HG02938 (cell line): Measurements from ENCODE around the gene PIK3AP1.
"Not testable (repeated sequence)": the region's sequence is repeated elsewhere in the genome, so short reads cannot be mapped to it uniquely, and the experiment has no call there.

ENCODE experiments used
- ATAC-seq: cut with Tn5 transposase; IDR thresholded peaks from one replicate; pipeline ENCODE4 v1.9.1; 2021; ENCODE audit warnings: mild to moderate bottlenecking, moderate library complexity; ENCODE audit not compliant: unreplicated experiment

PIK3AP1 gene

DNA sequence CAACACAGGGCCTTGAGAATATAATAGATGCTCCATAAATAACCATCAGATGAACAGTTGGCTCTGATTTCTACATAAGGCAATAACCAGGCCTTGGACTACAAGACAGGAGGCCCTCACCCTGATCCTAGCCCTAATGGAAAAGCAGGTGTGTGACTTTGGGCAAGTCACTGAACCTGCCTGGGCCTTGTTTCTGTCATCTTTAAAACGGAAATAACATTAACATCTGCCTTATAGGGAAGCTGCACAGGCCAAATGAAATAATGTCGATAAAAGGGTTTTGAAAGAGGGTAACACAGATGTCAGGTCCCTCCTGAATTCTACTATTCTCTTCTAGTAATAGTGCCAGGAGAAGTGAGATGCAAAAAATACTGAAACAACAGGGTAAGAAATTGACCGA, 20.7 kb downstream of the PIK3AP1 start:
- no peak for ATAC-seq

DNA sequence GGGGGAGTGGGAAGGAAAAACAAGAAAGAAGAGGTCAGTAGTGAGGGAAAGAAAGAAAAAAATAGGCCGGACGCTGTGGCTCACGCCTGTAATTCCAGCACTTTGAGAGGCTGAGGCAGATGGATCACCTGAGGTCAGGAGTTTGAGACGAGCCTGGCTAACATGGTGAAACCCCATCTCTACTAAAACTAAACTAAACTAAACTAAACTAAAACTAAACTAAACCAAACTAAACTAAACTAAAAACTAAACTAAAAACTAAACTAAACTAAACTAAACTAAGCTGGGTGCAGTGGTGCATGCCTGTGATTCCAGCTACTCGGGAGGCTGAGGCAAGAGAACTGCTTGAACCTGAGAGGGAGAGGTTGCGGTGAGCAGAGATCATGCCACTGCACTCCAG, 22.0 kb downstream of the PIK3AP1 start:
- not testable (repeated sequence) for ATAC-seq

DNA sequence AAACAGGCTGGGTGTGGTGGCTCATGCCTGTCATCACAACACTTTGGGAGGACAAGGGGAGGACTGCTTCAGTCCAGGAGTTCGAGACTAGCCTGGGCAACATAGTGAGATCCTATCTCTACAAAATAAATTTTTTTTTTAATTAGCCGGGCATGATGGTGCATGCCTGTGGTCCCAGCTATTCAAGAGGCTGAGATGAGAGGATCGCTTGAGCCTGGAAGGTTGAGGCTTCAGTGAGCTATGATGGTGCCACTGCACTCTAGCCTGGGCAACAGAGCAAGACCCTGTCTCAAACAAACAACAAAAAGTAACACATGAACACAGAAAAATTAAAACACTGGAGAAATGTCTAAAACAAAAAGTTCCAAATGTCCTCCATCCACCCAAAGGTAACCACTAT, 22.9 kb downstream of the PIK3AP1 start:
- ATAC-seq: no peak

DNA sequence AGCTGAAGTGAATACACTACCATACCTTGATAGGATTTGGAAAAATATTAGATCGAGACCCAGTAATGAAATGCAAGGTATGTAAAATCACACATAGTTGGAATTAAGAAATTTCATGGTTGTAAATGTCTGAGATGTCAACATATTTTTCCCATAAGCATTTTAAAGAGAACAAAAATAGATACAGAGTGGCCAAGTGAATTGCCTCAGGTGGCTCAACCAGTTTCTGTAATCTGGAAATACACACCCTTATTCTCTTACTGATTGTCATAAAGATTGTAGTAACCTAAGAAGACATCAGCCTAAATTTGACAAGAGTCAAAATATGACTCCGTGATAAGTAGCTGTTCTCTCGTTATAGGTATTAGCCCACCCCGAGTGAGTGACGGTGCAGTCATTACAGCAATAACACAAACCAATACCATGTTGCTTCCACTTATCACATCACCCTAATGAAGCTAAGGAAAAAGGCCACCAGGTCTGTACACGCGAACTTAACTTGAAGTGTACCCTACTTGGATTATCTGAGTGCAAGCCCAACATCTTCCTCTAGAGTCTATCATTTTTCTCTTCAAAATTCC, 23.4 kb downstream of the PIK3AP1 start:
- ATAC-seq: no peak

DNA sequence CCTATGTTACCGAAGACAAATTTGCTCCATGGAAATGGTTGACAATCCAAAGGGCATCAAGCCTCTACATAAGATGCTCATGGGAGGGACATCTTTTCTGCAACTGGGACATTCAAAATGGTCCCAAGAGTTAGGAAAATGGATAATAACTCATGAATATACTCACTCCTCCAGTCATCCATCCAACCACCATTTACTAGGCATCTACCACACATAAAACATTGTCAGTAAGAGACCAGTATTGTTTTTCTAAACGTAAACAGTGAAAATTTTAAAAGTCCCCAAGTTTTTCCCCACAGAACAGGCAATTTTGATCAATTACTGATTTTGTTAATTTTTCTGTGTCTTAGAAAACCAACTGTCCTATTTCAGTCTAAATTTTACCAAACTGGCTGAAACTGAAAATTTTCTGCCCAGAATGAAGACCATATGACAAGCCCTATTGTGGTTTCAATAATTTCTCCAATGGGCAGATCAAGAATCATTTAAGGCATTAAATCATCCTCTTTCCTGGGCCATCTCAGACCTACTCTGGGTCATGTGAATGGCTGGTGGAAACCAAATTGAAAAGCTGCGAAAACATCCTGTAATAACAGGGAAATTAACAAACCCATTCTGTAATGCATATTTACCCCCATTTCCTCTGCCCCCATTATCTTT, 24.2 kb downstream of the PIK3AP1 start:
- ATAC-seq: no peak

DNA sequence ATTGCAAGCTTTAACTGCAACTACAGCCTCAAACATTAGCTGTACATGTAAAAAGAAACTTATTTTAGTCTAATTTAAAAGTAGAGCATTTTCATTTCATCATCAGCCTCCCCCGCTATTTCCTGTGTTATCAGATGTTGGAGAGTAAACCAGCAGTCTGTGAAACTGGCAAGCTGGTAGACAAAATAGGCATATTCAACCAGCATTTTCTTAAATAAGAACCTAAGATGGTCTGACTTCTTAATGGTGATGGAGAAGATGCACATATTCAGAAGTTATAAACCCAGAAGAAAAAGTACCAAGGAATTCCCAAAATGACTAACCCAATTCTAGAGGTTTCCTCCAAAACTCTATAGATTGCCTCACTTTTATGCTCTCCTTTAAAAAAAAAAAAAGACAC, 24.9 kb downstream of the PIK3AP1 start:
- no peak for ATAC-seq

DNA sequence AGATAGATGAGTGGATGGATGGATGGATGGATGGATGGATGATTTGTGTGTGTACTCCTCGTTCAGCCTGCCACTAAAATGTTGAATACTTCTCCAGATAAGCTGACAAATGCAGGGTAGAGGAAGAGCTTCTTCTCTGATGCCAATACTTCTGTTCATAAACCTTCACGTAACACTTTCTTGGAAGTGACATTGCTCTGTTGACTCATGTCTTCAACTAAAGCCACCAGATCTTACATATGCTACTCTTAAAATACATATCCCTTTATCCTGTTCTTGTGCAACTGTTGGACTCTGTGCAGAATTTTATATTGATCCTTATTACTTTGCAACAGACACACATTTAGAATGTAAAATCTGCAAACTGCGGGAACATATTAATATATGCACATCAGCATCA, 26.9 kb downstream of the PIK3AP1 start:
- ATAC-seq: no peak

DNA sequence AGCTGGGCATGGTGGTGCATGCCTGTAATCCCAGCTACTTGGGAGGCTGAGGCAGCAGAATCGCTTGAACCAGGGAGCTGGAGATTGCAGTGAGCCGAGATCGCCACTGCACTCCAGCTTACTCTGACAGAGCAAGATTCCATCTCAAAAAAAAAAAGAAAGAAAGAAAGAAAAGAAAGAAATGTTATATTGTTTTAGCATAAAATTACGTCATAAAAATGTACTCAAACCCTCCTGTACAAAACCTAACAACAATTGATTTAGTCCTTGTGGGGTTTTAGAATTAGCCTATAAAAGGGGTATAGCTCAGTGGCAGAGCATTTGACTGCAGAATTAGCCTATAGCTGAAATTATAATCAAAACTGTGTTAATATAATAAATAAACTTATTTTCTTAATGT, 27.9 kb downstream of the PIK3AP1 start:
- ATAC-seq: no peak

DNA sequence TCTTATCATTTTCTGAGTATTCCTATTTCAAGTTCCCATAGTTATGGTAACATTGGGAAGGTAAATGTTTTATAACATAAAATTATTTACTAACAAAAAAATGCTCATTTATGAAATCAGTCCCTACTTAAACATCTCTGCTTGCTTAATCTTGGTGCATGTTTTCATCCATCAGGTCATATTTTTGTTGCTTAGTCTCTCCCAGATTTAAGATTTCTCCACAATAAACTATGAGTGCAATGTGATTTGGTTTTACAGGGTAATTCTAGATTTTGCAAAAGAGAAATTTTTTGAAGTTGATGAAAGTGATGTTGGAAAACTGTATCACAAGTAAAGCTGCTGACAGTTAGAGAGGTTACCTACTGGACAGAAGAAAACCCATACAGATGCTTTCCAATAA, 28.6 kb downstream of the PIK3AP1 start:
- no peak for ATAC-seq

DNA sequence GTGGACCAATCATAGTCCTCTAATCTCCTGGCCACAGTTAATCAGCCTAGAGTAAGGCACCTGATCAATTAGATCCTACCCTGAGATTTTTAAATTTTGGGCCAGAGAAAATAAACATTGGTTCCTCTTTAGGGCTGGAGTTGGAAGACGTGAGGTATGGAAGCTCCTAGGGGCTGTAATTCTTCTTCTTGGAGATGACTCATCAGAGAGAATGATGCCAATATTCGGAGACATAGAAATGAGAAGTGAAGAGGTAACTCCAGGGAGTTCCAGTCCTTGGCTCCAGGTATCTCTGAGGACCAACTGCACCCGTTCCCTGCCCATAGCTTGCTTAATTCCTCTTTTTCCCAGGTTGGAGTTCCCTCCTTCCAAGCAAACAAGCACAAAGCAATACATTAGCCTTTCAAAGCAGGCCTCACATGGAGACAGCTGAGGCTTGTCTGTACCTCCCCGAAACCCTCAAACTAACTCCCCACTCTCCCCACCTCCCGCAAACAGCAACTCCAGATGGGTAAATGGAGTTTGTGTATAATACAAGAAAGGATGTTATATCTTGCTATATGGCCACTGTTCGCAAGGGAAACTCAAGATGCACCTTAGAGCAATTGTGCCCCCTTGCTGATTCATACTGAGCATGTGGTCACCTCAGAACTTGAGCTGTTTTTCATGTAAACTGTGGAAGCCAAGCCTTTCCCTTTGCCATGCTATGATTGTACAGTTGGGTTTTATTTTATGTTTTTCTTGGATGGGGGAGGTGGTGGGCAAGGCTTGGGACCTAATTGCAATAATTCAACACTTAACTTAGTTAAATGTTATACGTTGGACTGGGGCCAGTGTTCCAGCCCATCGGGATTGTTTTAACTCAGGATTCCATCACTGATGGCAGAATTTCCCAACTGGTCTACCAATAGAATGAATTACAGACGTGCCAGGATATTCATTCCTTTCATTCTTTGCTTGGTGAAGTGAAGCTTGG, 29.3 kb downstream of the PIK3AP1 start:
- ATAC-seq: no peak

DNA sequence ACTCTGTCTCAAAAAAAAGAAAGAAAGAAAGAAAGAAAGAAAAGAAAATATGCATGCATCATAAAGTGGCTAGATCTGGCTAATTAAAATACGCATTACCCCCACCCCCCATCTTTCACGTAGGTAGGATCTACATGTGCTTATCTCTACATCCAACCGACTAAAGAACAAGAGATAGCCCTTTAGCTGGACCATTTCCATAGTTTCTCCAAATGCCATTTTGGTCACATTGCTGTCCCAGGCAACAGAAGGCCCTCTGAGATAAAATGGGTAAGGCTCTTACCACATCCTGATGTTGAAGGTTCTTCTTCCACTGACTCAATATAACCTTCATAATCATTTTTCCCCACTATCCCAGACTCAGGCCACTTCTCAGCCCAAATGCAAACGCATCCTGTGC, 31.5 kb downstream of the PIK3AP1 start:
- no peak for ATAC-seq

DNA sequence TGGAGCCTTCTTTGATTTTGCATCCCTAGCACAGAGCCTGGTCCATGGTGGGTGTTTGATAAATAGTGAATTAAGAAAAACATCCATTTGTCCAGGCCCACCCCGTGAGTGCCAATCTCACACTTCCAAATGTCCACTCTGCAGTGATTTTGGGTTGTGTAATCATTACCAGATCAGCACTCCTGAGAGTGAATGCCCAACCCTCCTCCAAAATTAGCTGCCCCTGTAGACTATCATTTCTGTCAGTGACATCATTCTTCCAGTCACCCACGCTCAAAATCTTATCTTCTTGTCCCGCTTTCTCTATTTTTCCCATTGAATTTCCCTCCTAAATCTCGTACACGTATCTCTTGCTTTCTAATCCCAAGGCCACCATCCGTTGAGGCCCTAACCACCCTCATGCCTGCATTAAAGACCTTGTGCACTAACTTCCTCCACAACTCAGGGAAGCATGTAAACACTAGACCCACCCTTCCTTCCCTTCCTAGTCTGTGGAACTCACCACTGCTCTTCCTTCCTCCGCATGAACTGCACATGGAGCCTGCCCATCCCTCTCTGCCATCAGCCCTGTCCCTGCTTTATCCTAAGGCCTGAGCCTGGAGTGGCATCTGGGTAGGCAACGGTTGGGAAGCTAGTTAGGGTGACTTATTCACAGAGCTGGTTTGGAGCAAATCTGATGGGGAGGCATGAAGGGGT, 32.8 kb downstream of the PIK3AP1 start:
- no peak for ATAC-seq

DNA sequence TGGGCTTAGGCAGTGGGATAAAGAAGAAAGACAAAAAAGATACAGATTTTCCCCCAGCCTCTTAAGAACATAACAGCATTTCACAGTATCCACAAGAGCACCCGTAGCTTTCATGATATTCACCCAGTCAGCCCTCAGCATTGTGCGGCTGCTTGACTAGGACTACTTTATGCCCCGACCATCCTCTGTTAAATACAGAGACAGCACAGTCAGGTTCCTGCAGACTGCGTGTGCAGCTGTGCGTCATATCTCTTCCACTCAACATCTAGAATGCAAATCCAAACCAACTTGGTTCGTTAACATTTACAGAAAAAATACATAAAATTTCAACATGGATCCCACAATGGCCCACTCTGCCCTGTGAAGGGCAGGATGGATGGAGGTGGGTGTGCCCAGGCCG, 33.8 kb downstream of the PIK3AP1 start:
- ATAC-seq: no peak

DNA sequence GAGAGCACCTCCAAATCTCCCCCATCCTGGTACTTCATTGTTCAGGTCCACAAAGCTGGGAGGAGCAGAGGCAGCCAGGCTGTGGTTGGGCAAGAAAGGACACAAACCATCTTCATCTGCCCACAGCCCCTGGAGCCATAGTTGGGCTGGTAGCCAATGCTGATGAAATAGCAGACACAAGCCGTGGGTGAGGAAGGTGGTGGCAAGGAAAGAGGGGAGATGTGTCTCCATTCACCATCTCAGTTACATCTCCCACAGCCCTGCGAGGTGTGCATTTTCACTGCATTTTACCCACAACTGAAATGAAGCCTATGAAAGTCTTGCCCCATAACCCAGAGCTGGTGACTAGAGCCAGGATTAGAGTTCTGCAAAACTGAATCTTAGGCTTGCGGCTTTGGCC, 35.0 kb downstream of the PIK3AP1 start:
- no peak for ATAC-seq

DNA sequence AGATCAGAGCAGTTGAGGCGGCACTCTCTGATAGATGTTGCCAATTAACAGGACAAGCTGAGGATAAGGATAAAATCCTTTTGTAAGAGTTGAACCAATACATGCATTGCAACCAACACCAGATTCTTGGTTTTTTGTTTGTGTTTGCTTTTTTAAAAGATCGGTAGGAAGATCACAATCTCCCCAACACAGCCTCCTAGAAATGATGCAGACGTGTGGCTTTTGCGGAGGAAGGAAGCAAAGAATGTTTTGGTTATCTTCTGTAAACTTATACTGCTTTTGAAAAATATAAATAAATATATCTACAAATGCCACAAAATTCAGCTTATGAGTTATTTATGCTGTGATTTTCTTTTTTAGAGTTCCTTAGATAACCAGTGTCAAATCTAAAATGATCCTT, 35.5 kb downstream of the PIK3AP1 start:
- no peak for ATAC-seq

DNA sequence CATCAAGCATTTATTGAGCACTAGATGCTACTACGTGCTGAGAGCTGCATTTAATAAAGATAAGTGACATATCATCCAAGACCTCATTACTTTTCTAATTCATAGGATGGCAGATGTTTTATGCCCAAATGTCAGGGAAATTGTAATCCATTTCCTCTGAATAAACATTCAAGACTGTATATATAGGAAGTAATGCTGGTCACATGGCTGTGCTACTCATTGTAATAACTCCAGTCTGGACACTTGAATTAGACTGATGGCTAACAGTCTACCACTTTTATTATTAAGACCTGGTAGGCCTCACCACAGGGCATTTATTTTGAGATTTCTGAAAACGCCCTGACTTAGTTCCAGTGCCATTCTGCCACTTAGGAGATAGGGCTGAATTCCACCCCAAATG, 36.6 kb downstream of the PIK3AP1 start:
- no peak for ATAC-seq

DNA sequence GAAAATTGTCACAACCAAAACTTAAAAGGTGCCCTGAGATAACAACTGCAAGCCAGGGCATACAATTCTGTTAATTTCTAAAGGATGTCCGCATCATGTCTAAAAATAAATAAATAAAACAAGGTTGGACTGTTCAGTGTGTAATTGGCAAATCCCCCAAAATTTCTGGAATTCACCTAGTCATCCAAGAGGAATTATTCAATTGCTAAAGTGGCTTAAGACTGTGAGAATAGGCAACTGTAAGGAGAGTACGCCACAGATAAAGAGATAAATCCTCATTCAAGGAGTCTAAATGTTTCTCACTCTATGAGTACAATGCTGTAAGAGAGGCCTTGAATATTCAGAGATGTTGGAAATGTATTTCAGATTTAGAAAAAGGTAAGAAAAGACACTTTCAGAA, 37.2 kb downstream of the PIK3AP1 start:
- no peak for ATAC-seq

DNA sequence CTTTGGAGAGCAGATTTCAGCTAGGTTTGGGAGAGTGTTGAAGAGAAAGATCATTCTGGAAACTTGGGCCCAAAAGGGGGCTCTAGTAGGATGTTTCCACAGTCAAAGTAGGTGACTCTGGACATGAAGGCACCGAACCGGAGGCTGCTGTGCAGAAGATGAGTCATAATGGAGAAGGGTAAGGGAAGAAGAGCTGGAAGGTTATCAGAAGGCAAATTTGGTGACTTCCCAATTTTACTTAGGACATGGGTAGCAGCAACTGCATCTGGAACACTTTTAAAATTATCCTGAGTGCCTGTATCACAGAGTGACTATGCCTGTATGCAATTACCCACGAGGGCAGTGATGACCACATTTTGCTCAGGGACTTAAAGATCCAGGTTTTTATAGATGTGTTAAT, 38.8 kb downstream of the PIK3AP1 start:
- no peak for ATAC-seq

DNA sequence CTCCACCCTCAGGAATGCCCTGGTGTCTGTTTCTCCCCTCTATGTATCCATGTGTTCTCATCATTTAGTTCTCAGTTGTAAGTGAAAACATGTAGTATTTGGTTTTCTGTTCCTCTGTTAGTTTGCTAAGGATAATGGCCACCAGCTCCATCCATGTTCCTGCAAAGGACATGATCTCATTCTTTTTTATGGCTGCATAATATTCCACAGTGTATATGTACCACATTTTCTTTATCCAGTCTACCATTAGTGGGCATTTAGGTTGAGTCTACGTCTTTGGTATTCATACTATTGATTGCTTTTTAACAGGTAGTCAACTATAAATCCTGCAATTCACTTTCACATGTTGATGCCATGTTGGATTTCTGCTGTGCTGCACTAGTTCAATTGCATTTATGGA, 39.9 kb downstream of the PIK3AP1 start:
- not testable (repeated sequence) for ATAC-seq

DNA sequence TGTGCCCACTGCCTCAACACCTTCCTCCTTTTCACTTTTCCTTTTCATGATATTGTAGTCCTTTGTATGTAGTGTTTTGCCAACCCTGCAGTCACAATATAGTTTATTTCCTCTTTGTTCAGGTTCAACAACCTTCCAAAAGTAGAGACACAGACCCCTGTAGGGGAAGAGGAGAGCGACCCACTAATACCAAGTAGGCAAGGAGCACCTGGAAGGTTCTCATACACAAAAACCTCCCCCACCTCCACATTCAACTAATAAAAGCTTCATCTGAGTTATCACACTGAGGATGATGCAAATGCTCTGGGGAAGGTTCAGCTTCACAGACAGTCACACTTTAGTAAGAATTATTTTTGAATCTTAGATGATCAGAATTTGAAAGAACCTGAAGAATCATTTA, 41.6 kb downstream of the PIK3AP1 start:
- no peak for ATAC-seq
